Right lobe of liver (tissue), 6 donors: ENCODE measurements around the gene IFIT3. TPM values are rescaled to one million over a fixed set of nuclear protein-coding genes. Genes with fewer than 3 reads are reported as not detected.
"Not testable (repeated sequence)": the region's sequence is repeated elsewhere in the genome, so short reads cannot be mapped to it uniquely, and the experiment has no call there.

Experiments used
- ATAC-seq, 4 donors: fragments of 200-7000 bp; cut with Tn5 transposase; one replicate each; pipeline ENCODE4 v1.9.1; 2020; ENCODE audit warnings: mild to moderate bottlenecking in 4 of 4, moderate library complexity in 4 of 4
- DNase-seq, 3 donors: peaks; one replicate each; pipeline ENCODE4 v3.0.0-alpha.2; 2020
- H3K27ac ChIP-seq, 3 donors: fragments of 200-600 bp; one replicate each; pipeline ENCODE4 v1.8.0; 2022
- H3K27me3 ChIP-seq, 2 donors: fragments of 200-600 bp; one replicate each; pipeline ENCODE4 v1.8.0; 2022
- H3K36me3 ChIP-seq, 4 donors: fragments of 200-600 bp; sonication (generic) in 1 of 4; one replicate each; pipeline versions ENCODE4 v1.5.1 to v1.8.0; 2017 to 2022; ENCODE audit warnings: control low read depth in 1 of 4
- H3K4me1 ChIP-seq, 4 donors: fragments of 200-600 bp; sonication (generic) in 1 of 4; one replicate each; pipeline versions ENCODE4 v1.5.1 to v1.8.0; 2017 to 2022; ENCODE audit warnings: control low read depth in 1 of 4
- H3K4me3 ChIP-seq, 3 donors: fragments of 200-600 bp; one replicate each; pipeline ENCODE4 v1.8.0; 2022
- H3K9me3 ChIP-seq, 4 donors: fragments of 200-600 bp; sonication (generic) in 1 of 4; one replicate each; pipeline versions ENCODE4 v1.5.1 to v1.8.0; 2017 to 2022; ENCODE audit warnings: control low read depth in 1 of 4
- POLR2A ChIP-seq: fragments of 450-650 bp; IDR thresholded peaks from one replicate; pipeline ENCODE4 v1.6.1; 2017; ENCODE audit warnings: antibody characterized with exemption, mild to moderate bottlenecking
- WGBS: methylation state at CpG from one replicate; pipeline ENCODE4 v1.1.6; 2018; ENCODE audit warnings: low coverage, low lambda C conversion rate; ENCODE audit not compliant: insufficient coverage; ENCODE audit errors: missing lambda C conversion rate; 5-methylcytosine and 5-hydroxymethylcytosine counted together
- intact Hi-C, 2 donors: fragments of 100-400 bp; cut with DNase I; formaldehyde crosslinking; loops; one replicate each; pipeline versions ENCODE4 v1.11.2 to v1.14.1; 2022
- total RNA-seq, 6 experiments: library from RNA; depleted of rRNA in 2 of 6; stranded (reverse); fragments of >200 nt in 2 of 6; fragmentation: NEBNext Ultra II Directional in 3 of 6; extraction: Animal tissue kit (Norgen Biotek cat#: 25700) in 3 of 6; gene quantifications; one replicate each; pipeline versions ENCODE4 v1.1.0 to v1.2.4, GENCODE V29; 2016 to 2023
- TF ChIP-seq, protein P1 (sequence below), 4 donors: fragments of 200-600 bp in 3 of 4; fragments of 450-650 bp in 1 of 4; IDR thresholded peaks; one replicate each; pipeline versions ENCODE4 v1.5.1 to v1.8.0; 2016 to 2022; ENCODE audit warnings: antibody characterized with exemption in 4 of 4, mild to moderate bottlenecking in 2 of 4
- donor health status: DM: no; HTN: yes; CAD: no.
- donor health status: DM: no; HTN: no; CAD: no.
- donor health status: DM: no; HTN: no; CAD: no.
- donor health status: DM: no; HTN: yes; CAD: no.
- donor health status: DM: no; HTN: yes; CAD: no.

IFIT3 gene
- total RNA-seq, 6 experiments from 2014 or later: 7.5 to 17.9 (median 11.5) TPM

DNA sequence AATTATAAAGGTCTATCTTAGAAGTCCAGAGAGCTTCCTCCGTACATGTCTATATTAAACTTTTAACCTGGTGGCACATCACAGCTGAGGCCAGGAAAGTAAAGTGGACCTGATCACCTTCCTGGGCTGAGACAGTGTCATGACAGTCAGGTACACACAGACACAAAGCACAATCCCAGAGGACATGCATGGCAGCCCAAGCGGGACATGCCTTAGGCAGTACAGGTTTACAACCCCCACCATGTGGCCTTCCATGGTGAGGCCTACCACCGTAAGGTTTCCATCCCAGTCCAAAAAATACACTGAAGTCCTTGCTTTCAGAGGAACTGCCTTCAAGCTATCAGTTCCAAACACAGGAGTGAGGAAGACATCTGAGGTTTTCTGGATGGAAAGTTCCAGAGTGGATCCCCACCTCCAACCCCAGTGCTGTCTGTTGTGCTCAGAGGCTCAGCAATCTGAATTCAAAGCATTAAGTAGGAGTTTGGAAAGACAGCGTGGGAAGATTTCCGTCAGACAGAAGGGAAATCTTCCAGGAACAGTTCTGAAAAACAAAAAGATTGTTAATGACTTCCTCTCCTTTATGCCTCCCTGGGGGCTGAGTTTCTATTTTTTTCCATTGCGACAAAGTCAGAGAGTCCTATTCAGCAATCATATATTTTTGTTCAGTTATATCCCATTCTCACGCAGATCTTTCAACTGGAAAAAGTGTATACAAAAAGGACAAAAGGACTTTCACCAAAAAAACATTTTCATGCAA lies 20.1 kb downstream of the IFIT3 start:
- H3K27ac ChIP-seq: peak overlapping the region; percentile 56 to 99 (median 96)
- no peaks in the 10 kb centered on the region for H3K27me3 ChIP-seq
- 61% methylated on average over 5 of the region's 7 CpGs for WGBS
- TF ChIP-seq, protein P1, sequence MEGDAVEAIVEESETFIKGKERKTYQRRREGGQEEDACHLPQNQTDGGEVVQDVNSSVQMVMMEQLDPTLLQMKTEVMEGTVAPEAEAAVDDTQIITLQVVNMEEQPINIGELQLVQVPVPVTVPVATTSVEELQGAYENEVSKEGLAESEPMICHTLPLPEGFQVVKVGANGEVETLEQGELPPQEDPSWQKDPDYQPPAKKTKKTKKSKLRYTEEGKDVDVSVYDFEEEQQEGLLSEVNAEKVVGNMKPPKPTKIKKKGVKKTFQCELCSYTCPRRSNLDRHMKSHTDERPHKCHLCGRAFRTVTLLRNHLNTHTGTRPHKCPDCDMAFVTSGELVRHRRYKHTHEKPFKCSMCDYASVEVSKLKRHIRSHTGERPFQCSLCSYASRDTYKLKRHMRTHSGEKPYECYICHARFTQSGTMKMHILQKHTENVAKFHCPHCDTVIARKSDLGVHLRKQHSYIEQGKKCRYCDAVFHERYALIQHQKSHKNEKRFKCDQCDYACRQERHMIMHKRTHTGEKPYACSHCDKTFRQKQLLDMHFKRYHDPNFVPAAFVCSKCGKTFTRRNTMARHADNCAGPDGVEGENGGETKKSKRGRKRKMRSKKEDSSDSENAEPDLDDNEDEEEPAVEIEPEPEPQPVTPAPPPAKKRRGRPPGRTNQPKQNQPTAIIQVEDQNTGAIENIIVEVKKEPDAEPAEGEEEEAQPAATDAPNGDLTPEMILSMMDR (IDR thresholded peaks at IDR 0.05): no peak
- TF ChIP-seq POLR2A: no peak
- no peak for DNase-seq
- H3K9me3 ChIP-seq: no peaks in the 10 kb centered on the region
- peaks cover 0 to 71% (median 37%) of the 10 kb centered on the region in 4 donors for H3K4me1 ChIP-seq
- H3K36me3 ChIP-seq: no peaks in the 10 kb centered on the region
- ATAC-seq: no peak
- intact Hi-C loops: no loop called here
- H3K4me3 ChIP-seq: no peak overlapping the region

DNA sequence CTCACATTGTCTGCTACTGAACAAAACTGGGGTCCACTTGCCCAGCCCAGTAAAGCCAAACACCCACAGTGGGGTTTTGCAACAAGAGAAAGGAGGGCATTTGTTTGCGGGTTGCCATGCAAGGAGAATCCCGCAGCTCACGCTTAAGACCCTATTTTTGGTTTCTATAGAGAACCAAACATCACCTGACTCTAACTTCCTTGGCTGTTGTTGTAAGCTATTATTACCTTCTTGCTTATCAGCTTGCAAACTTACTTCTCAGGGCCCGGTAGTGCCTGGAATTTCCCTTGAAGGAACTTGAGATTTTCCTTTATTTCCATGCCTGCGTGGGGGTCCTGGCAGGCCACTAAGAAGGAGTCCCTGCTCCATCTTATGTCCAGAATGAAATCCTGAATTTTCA lies 20.7 kb downstream of the IFIT3 start:
- Histone ChIP-seq H3K27ac (peak overlapping the region; percentile 2 to 99 (median 96)), H3K36me3 (no peaks in the 10 kb centered on the region), H3K27me3 (no peaks in the 10 kb centered on the region), H3K9me3 (no peaks in the 10 kb centered on the region), H3K4me3 (no peak overlapping the region), H3K4me1 (peaks cover 0 to 71% (median 37%) of the 10 kb centered on the region in 4 donors)
- ATAC-seq (no peak), DNase-seq (no peak)
- 68% methylated on average over 4 of the region's 5 CpGs for WGBS
- intact Hi-C loops: no loop called here
- TF ChIP-seq, protein P1 (IDR thresholded peaks at IDR 0.05): no peak
- no peak for TF ChIP-seq POLR2A

DNA sequence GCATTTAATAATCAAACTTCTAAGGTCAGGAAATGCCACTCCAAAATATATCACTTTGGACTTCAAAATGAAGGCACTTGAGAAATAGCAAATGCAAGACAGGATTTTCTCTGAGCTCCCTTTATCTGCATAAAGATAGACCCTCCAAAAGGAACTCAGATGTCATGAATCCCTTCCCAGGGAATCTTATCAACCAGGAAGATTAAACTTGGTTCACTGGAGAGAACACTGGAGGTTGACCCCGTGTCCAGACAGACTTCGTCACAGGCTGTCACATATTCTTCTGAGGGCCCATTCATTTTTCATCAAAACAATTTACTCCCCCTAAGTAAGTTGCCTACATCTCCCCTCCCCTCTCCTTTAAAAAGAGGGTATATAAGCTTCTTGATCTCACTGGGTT lies 21.2 kb downstream of the IFIT3 start:
- Histone ChIP-seq H3K27me3 (no peaks in the 10 kb centered on the region), H3K4me3 (no peak overlapping the region), H3K27ac (peak overlapping the region; percentile 93 to 99 (median 96)), H3K9me3 (no peaks in the 10 kb centered on the region), H3K36me3 (no peaks in the 10 kb centered on the region), H3K4me1 (peaks cover 0 to 71% (median 37%) of the 10 kb centered on the region in 4 donors)
- TF ChIP-seq, protein P1 (IDR thresholded peaks at IDR 0.05): no peak
- TF ChIP-seq POLR2A: no peak
- ATAC-seq (no peak), DNase-seq (no peak)
- intact Hi-C loops: no loop called here
- WGBS: 39% methylated on average over 2 of the region's 2 CpGs

DNA sequence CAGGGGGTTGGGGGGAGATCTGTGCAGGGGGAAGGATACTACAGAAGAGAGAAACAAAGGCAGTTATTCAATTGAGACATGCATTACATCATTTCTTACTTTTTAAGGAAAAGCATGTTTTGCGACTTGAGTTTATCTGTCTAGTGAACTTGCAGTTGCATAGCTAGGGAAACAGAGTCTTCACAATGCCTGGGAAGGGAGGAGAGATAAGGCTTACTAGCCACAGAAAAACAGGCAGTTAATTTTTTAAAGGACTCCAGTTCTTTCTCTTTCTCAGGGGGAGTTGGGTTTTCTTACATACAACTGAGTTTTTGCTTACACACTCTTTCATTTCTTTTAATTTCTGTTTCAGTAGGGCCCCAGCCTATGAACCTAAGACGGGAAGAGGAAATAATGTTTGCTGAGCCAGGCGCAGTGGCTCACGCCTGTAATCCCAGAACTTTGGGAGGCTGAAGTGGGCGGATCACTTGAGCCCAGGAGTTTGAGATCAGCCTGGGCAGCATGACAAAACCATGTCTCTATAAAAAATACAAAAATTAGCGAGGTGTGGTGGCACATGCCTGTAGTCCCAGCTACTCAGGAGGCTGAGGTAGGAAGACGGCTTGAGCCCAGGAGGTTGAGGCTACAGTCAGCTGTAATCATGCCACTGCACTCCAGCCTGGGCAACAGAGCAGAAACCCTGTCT lies 23.0 kb downstream of the IFIT3 start:
- TF ChIP-seq POLR2A: peak; percentile 29
- H3K36me3 ChIP-seq, intact Hi-C loops, H3K27me3 ChIP-seq, H3K9me3 ChIP-seq, H3K4me3 ChIP-seq: not testable (repeated sequence)
- peak overlapping the region; percentile 93 to 99 (median 96) for H3K27ac ChIP-seq
- WGBS: 4% methylated on average over 6 of the region's 7 CpGs
- DNase-seq (peak; percentile 50 to 64 (median 63)), ATAC-seq (peak; percentile 45 to 56 (median 52))
- H3K4me1 ChIP-seq: peaks cover 0 to 67% (median 34%) of the 10 kb centered on the region in 4 donors

DNA sequence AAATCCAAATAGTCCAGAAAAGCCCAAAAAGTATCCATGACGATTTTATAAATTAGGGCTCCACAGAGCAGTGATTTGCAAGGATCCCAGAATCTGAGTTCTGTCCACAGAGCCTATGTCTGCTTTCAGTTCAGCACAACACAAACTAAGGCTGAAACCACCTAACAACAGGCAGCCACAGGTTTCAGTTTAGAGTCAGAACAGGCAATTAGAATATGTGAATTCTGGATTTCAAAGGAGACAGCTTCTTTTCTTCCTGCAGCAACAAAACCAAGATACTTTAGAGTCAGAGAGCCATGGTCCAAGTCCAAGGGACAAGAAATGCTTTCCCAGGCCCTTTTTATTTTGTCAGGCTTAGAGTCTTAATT lies 23.6 kb downstream of the IFIT3 start:
- 6% methylated on average over 1 of the region's 1 CpG for WGBS
- DNase-seq (no peak), ATAC-seq (peak; percentile 17 to 38 (median 21))
- Histone ChIP-seq H3K4me3 (peak overlapping the region in 1 of 3 donors; percentile 8), H3K9me3 (no peaks in the 10 kb centered on the region), H3K27me3 (no peaks in the 10 kb centered on the region), H3K36me3 (no peaks in the 10 kb centered on the region), H3K27ac (peak overlapping the region; percentile 93 to 99 (median 96)), H3K4me1 (peaks cover 0 to 61% (median 31%) of the 10 kb centered on the region in 4 donors)
- TF ChIP-seq POLR2A: no peak
- TF ChIP-seq, protein P1 (IDR thresholded peaks at IDR 0.05): no peak
- intact Hi-C loops: no loop called here
